Astrocyte of the cerebellum (primary cell): ENCODE data around the gene CLEC2D.
A peak's percentile ranks its signal among the peaks of the same experiment; 100 is the strongest.
"Not testable (repeated sequence)": the region's sequence is repeated elsewhere in the genome, so short reads cannot be mapped to it uniquely, and the experiment has no call there.

ENCODE experiments used
- DNase-seq: peaks from one replicate; pipeline ENCODE4 v3.0.0-alpha.2; 2011; ENCODE audit warnings: low read depth
- H3K4me3 ChIP-seq: 2 replicates; pipeline ENCODE4 v1.5.1; 2011; ENCODE audit warnings: mild to moderate bottlenecking, low read depth, low read length, moderate library complexity
- CTCF ChIP-seq: IDR thresholded peaks from 2 replicates; pipeline ENCODE4 v1.5.1; 2012; ENCODE audit warnings: low read length, low read depth, moderate library complexity, mild to moderate bottlenecking; ENCODE audit errors: missing control alignments
- in situ Hi-C: cut with HindIII; loops from 2 replicates; pipeline ENCODE4 v1.10.0; 2017; ENCODE audit warnings: low sequenced_read_pairs

Gene CLEC2D

GRCh38 chr12:9669019-9669326 is 540 bp upstream of the CLEC2D start:
- TF ChIP-seq CTCF = no peak
- H3K4me3 ChIP-seq = no peak overlapping the region
- DNase-seq = no peak
- in situ Hi-C loops = no loop called here

- in situ Hi-C loops, DNase-seq, H3K4me3 ChIP-seq: not testable (repeated sequence)
These were observed 2.8 kb downstream of the CLEC2D start for GRCh38 chr12:9672340-9672739.

- in situ Hi-C loops = no loop called here
- TF ChIP-seq CTCF = no peak
- peak; percentile 93 for DNase-seq
- H3K4me3 ChIP-seq = no peak overlapping the region
These were observed 4.1 kb downstream of the CLEC2D start for GRCh38 chr12:9673404-9674225.

- DNase-seq = no peak
- no peak for TF ChIP-seq CTCF
- in situ Hi-C loops = no loop called here
- no peak overlapping the region for H3K4me3 ChIP-seq
These were observed 4.7 kb downstream of the CLEC2D start for GRCh38 chr12:9674226-9674590.

- H3K4me3 ChIP-seq, in situ Hi-C loops, DNase-seq: not testable (repeated sequence)
These were observed 13.0 kb downstream of the CLEC2D start for GRCh38 chr12:9682508-9682907.

- H3K4me3 ChIP-seq, DNase-seq, in situ Hi-C loops: not testable (repeated sequence)
These were observed 13.4 kb downstream of the CLEC2D start for GRCh38 chr12:9682949-9683348.

- in situ Hi-C loops, DNase-seq, H3K4me3 ChIP-seq: not testable (repeated sequence)
These were observed 15.9 kb downstream of the CLEC2D start for GRCh38 chr12:9685366-9685765.

- no peak overlapping the region for H3K4me3 ChIP-seq
- no peak for DNase-seq
- no peak for TF ChIP-seq CTCF
- in situ Hi-C loops = no loop called here
These were observed 16.4 kb downstream of the CLEC2D start for GRCh38 chr12:9685915-9686314.

GRCh38 chr12:9687228-9687627 is 17.7 kb downstream of the CLEC2D start:
- TF ChIP-seq CTCF = no peak
- no peak overlapping the region for H3K4me3 ChIP-seq
- DNase-seq = peak; percentile 4
- in situ Hi-C loops = no loop called here
